OCI-LY7 (cell line): Measurements from ENCODE around the gene NATD1. TPM values are rescaled to one million over a fixed set of nuclear protein-coding genes. Genes with fewer than 3 reads are reported as not detected.

ENCODE experiments used
- BruUV-seq: library from RNA; stranded (reverse); fragments of 400-500 nt; replicated peaks from 2 replicates; lab custom pipeline; 2021; lab: Mats Ljungman, UMichigan
- CTCF ChIA-PET: fragments of 300-600 bp; sonication (Branson Sonifier 250); formaldehyde crosslinking; loops from one replicate; lab custom pipeline; 2022; ENCODE audit warnings: antibody characterized with exemption; ENCODE audit not compliant: unreplicated experiment; lab: Charles Lee
- POLR2A ChIA-PET: fragments of 300-600 bp; sonication (Branson Sonifier 250); formaldehyde crosslinking; loops from one replicate; lab custom pipeline; 2022; ENCODE audit warnings: antibody characterized with exemption; lab: Charles Lee
- DNase-seq: peaks from one replicate; pipeline ENCODE4 v3.0.0-alpha.2; 2015; ENCODE audit warnings: low spot score
- H2AFZ ChIP-seq: fragments of 200-600 bp; sonication (generic), shearing (Covaris generic); 2 replicates; pipeline ENCODE4 v1.6.1; 2014; ENCODE audit warnings: mild to moderate bottlenecking, antibody characterized with exemption, low read length, moderate library complexity
- H3K27ac ChIP-seq: fragments of 200-600 bp; sonication (generic); 2 replicates; pipeline ENCODE4 v1.5.1; 2014; ENCODE audit warnings: mixed run types, low read depth, mild to moderate bottlenecking, moderate library complexity, low read length, inconsistent platforms; ENCODE audit not compliant: poor library complexity, severe bottlenecking
- H3K36me3 ChIP-seq: fragments of 200-600 bp; sonication (generic); 2 replicates; pipeline ENCODE4 v1.6.1; 2014; ENCODE audit warnings: mild to moderate bottlenecking, antibody characterized with exemption, low read length, moderate library complexity, mixed read lengths; ENCODE audit not compliant: insufficient read depth
- H3K4me1 ChIP-seq: fragments of 200-600 bp; sonication (generic); 2 replicates; pipeline ENCODE4 v1.5.1; 2014; ENCODE audit warnings: mild to moderate bottlenecking, low read length; ENCODE audit not compliant: insufficient read depth, poor library complexity, severe bottlenecking
- H3K4me2 ChIP-seq: fragments of 200-600 bp; sonication (generic); 2 replicates; pipeline ENCODE4 v1.6.1; 2014; ENCODE audit warnings: mild to moderate bottlenecking, low read length
- H3K4me3 ChIP-seq: fragments of 200-600 bp; sonication (generic); 2 replicates; pipeline ENCODE4 v1.5.1; 2014; ENCODE audit warnings: mild to moderate bottlenecking, low read depth, low read length; ENCODE audit not compliant: poor library complexity, severe bottlenecking
- H3K79me2 ChIP-seq: fragments of 200-600 bp; sonication (generic); 2 replicates; pipeline ENCODE4 v1.6.1; 2016; ENCODE audit warnings: low read depth, mild to moderate bottlenecking, low read length, moderate library complexity, mixed read lengths; ENCODE audit not compliant: insufficient read depth
- H3K9me2 ChIP-seq: fragments of 200-600 bp; sonication (generic); 2 replicates; pipeline ENCODE4 v1.6.1; 2016; ENCODE audit warnings: mild to moderate bottlenecking, low read length, mixed read lengths; ENCODE audit not compliant: insufficient read depth
- H3K9me3 ChIP-seq: fragments of 200-600 bp; sonication (generic); 2 replicates; pipeline ENCODE4 v1.6.1; 2014; ENCODE audit warnings: mild to moderate bottlenecking, mixed run types, low read length, mixed read lengths
- H4K20me1 ChIP-seq: fragments of 200-600 bp; sonication (generic); 2 replicates; pipeline ENCODE4 v1.6.1; 2014; ENCODE audit warnings: mild to moderate bottlenecking, antibody characterized with exemption, low read length, moderate library complexity, mixed read lengths; ENCODE audit not compliant: insufficient read depth
- CTCF ChIP-seq: fragments of 200-600 bp; sonication (generic); conservative IDR thresholded peaks from 2 replicates; pipeline ENCODE4 v1.5.1; 2014; ENCODE audit warnings: mild to moderate bottlenecking, antibody characterized with exemption, low read length, moderate library complexity, mixed read lengths
- EZH2phosphoT487 ChIP-seq: fragments of 200-600 bp; sonication (generic); IDR thresholded peaks from 2 replicates; pipeline ENCODE4 v1.6.1; 2018; ENCODE audit warnings: low read depth, borderline replicate concordance, mild to moderate bottlenecking, mixed run types, antibody characterized with exemption, low read length, moderate library complexity, mixed read lengths
- intact Hi-C: fragments of 100-400 bp; cut with micrococcal nuclease; formaldehyde crosslinking; loops from one replicate; pipeline ENCODE4 v1.10.0; 2022; ENCODE audit not compliant: unreplicated experiment
- total RNA-seq, 2 experiments: library from RNA; depleted of rRNA in 1 of 2; stranded (reverse); fragments of >200 nt in 1 of 2; shearing (Covaris generic) in 1 of 2; gene quantifications; 2 replicates each; pipeline ENCODE4 v1.2.3, GENCODE V29; 2014 to 2022

Gene NATD1
- total RNA-seq, 2 experiments from 2014 or later: 0.85 to 6.0 TPM

GRCh38 chr17:21253646-21254441 is 634 bp upstream of the NATD1 start:
- Histone ChIP-seq H3K9me2 (no peaks in the 10 kb centered on the region), H3K4me2 (peak overlapping the region; percentile 87), H3K4me3 (peak overlapping the region; percentile 70), H3K4me1 (peaks cover 16% of the 10 kb centered on the region), H3K36me3 (no peaks in the 10 kb centered on the region), H3K79me2 (no peaks in the 10 kb centered on the region), H4K20me1 (no peaks in the 10 kb centered on the region), H3K27ac (no peak overlapping the region), H3K9me3 (no peaks in the 10 kb centered on the region), H2AFZ (peak overlapping the region; percentile 95)
- intact Hi-C loops: no loop called here
- no TSS peak for BruUV-seq
- ChIA-PET POLR2A (interaction anchor here (0.6 to 1.1 kb wide), 2 partner anchors 7 to 260 kb away, joined by 3 to 4 read pairs; no protein-coding TSS in a partner anchor), CTCF (no interaction called here)
- TF ChIP-seq CTCF (no peak), EZH2phosphoT487 (no peak)
- DNase-seq: no peak

- peak overlapping the region; percentile 70 for H3K4me3 ChIP-seq
- H4K20me1 ChIP-seq: no peaks in the 10 kb centered on the region
- no peak overlapping the region for H3K27ac ChIP-seq
- no peaks in the 10 kb centered on the region for H3K36me3 ChIP-seq
- intact Hi-C loops: no loop called here
- POLR2A ChIA-PET: no interaction called here
- H3K79me2 ChIP-seq: no peaks in the 10 kb centered on the region
- TF ChIP-seq CTCF (no peak), EZH2phosphoT487 (no peak)
- no peak for DNase-seq
- peaks cover 16% of the 10 kb centered on the region for H3K4me1 ChIP-seq
- H3K9me3 ChIP-seq: no peaks in the 10 kb centered on the region
- H3K4me2 ChIP-seq: peak overlapping the region; percentile 87
- no peaks in the 10 kb centered on the region for H3K9me2 ChIP-seq
- H2AFZ ChIP-seq: no peak overlapping the region
- CTCF ChIA-PET: no interaction called here
- no TSS peak for BruUV-seq
Observed at GRCh38 chr17:21252289-21252795, 868 bp downstream of the NATD1 start.
